ENCODE data around the gene IL18RAP. TPM values are rescaled to one million over a fixed set of nuclear protein-coding genes. Genes with fewer than 3 reads are reported as not detected.

Gene IL18RAP
- under 1 TPM in 10 of 12 donors, not detected in 2; 0.08 to 0.91 (median 0.33) TPM for polyA plus RNA-seq (ENCODE audit: insufficient read length in 12 of 12)
- long read RNA-seq, donor 1, result 0 reads
- long read RNA-seq, donor 2, result 0 reads
- long read RNA-seq, donor 3, result 0 reads
- long read RNA-seq, donor 4, result 0 reads
- long read RNA-seq, donor 5, result 0 reads
- long read RNA-seq, donor 6, result 0 reads
- long read RNA-seq, donor 7, result 0 reads
- long read RNA-seq, donor 8, result 0 reads
- long read RNA-seq, donor 9, result 0 reads
- long read RNA-seq, donor 10, result 0 reads
- long read RNA-seq, donor 11, result 0 reads

DNA sequence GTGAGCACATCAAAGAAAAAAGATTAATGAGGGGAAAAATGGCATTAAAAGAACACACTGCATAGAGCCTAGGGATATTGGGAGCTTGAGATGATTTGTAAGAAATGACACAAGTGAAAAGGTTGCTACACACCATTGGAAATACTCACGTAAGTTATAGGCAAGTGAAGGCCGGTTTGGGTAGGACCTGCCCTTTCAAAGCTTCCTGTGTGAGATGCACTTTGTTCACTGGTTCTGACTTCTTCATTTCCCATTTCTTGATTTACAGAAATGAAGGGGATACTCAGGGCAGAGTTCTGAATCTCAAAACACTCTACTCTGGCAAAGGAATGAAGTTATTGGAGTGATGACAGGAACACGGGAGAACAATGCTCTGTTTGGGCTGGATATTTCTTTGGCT, at the start of gene IL18RAP:
Gene IL18RAP (plus strand): TSS at position 251 of the 400 bp plus-strand sequence. CDS start 118 bp downstream, at position 369.
- no peak for DNase-seq

- no peak for DNase-seq
Measured at GRCh38 chr2:102376052-102376591, 46.8 kb upstream of the IL18RAP start.

DNA sequence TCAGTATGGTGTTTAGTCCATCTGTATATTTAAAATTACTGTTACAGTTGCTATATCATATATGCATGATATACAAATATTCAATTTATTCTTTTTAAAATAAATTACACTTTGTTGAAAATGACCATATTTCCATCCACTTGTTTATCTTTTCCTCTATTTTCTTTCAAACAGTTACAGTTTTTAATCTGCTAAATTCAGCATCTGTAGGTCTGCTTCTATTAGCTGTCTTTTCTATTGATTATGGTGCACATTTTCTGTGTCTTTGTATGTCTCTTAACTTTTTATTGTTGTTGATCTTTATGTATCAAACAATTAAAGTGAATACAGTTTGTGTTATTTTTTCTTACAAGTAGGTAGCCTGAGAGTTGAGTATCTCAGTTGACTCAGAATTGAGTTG, 39.2 kb upstream of the IL18RAP start:
- no peak for DNase-seq

- no peak for DNase-seq
Measured at GRCh38 chr2:102385522-102385921, 37.4 kb upstream of the IL18RAP start.

GRCh38 chr2:102386004-102386403, 37.0 kb upstream of the IL18RAP start:
- no peak for DNase-seq

GRCh38 chr2:102386867-102387541, 36.0 kb upstream of the IL18RAP start:
- DNase-seq, result no peak

DNA sequence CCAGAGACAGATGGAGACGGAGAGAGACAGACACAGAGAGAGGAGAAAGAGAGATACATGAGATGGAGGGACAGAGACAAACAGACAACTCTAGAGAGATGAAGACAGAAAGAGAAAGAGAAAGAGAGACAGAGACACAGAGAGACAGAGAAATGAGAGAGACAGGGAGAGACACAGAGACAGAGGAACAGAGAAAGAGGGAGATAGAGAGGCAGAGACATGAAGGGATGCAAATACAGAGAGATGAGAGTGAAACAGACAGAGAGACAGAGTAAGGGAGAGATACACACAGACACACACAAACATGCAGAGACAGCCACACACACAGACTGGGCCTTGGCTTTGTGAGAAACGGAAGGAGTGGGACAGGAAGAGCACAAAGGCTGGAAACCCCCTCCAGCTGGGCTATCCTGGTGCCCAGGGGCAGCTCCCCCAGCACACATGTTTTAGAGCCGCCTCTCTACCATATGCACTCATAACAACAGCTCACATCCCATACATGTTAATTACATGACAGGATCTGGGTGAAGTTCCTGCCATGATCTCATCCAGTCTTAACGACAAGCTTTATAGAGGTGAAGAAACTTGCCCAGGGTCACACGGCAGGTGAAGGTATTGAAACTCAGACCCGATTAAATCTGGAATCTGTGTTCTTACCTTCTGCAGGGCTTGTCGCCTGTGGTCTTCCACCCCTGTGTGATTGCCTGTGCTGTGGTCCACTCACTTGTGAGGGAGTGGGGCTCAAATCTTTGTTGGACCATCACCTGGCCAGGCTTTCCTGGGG, 35.0 kb upstream of the IL18RAP start:
- no peak for DNase-seq

- no peak for DNase-seq
Measured at GRCh38 chr2:102391565-102391964, 31.4 kb upstream of the IL18RAP start.

GRCh38 chr2:102392096-102392495, 30.9 kb upstream of the IL18RAP start:
- DNase-seq, result no peak

DNA sequence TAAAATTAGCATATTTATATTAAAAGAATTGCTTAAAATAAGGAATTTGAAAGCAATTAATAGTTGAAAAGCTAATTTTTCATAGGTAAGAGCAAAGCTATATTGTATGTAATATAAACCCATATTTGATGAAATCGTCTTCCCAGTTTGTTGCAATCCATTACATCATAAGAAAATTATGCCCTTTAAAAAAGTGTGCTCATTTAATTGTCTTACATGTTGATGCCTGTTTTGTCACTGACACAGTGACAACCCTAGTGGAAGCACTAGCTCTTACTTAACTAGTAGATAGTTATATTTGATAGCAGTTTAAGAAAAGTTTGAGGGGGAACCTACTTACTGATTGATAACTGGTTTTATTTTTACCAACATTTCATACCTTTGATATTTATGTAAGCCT, 30.0 kb upstream of the IL18RAP start:
- DNase-seq, result no peak

- no peak for DNase-seq
Measured at GRCh38 chr2:102396012-102396411, 26.9 kb upstream of the IL18RAP start.

DNA sequence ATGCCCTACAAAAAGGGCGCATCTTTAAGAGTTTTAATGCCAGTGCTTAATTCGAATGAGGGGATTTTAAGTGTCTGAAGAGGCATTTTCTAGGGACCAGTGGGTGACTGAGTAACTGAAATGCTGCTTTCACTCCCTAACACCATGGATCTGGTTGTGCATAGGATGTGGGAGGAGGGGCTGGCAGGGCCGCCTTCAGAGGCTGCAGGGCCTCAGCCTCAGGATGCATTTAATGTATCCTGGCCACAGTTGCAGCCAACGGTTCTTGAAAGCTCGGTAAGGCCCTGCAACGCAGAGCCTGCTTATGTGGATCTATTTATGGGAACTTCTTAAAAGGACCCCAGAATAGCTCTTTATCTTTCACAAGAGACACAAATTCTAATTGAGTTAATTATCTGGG, 25.8 kb upstream of the IL18RAP start:
- no peak for DNase-seq

DNA sequence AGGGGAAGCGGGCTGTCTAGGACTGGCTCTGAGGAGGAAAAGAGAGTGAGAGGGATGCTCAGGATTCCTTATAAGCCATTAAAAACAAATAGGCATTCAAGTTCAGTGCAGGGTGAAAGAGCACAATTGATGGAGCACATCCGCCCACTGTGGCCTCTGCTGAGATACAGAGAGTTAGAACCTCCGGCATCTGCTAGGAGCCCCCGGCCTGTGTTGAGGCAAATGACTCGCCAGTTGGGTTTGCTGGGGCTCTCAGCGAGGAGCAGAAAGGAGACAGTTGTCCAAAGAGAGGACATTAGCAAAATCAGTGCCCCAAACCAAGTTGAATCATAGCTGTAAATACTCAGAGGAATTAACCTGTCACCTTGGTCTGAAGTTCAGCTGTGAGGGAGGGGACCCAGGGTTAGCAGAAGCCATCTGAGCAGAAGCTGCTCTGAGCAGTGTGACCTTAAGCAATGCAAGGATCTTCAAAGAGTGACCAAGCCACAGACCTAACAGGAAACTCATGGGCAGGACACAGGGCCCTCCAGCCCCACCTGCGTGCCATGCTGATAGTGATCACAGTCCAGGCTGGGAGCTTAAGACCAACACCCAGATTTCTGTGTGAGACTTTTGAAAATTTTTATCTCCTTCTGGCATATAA, 23.3 kb upstream of the IL18RAP start:
- DNase-seq, result no peak

GRCh38 chr2:102401456-102401855, 21.5 kb upstream of the IL18RAP start:
- no peak for DNase-seq

- DNase-seq, result no peak
Measured at GRCh38 chr2:102401865-102402264, 21.1 kb upstream of the IL18RAP start.

DNA sequence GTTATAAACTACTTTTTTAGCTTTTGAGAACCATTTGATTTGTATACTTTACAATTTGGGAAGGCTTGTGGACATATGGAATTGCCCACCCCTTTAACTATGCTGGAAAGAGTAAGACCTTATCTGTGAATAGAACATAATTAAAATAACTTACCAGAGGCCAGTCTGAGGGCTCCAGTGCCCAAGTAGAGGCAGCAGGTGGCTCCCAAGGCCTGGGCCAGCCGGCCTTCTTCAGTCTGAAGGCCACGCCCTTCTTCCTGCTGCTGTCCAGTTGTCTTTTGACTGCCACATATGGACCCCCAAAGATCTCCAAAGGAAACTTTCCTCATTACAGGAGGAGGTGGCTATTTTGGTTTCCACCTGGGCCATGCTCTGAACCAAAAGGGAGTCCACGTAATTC, 12.0 kb upstream of the IL18RAP start:
- no peak for DNase-seq

DNA sequence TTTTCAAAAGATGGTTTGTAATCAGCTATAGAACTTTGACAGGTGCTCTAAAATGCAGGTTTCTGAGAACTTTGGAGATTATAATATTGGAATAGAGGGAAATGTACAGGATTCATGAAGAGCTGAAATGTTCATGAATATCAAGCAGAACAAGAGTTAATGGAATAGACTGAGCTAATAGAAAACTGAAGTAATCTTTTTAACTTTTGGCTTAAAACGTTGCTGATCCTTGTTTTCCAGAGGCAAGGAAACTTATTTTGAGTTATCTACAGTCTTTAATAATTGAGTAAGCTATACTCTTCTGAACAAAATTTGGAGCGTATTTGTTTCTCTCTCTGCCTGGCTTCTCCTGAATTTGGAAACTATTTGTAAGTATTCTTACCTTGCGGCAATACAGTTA, 10.8 kb upstream of the IL18RAP start:
- no peak for DNase-seq

GRCh38 chr2:102417946-102418345, 5.0 kb upstream of the IL18RAP start:
- DNase-seq, result no peak

- no peak for DNase-seq
Measured at GRCh38 chr2:102418421-102418961, 4.5 kb upstream of the IL18RAP start.

GRCh38 chr2:102420290-102420689, 2.7 kb upstream of the IL18RAP start:
- no peak for DNase-seq

- no peak for DNase-seq
Measured at GRCh38 chr2:102421890-102422759, 835 bp upstream of the IL18RAP start.

Data from muscle of arm (tissue), 14 donors.